Keratinocyte (primary cell): ENCODE data around the gene PCGF2.

Source experiments
- EZH2 ChIP-seq: IDR thresholded peaks from one replicate; pipeline ENCODE4 v1.6.1; 2012; ENCODE audit warnings: inconsistent platforms, mild to moderate bottlenecking, low read length, moderate library complexity
- TF ChIP-seq, protein P1 (sequence below), 3 experiments: IDR thresholded peaks in 1 of 3; conservative IDR thresholded peaks in 1 of 3; optimal IDR thresholded peaks in 1 of 3; 2 replicates in 2 of 3; 3 replicates in 1 of 3; pipeline versions ENCODE3 to v1.5.1; 2011; ENCODE audit warnings: low read length in 3 of 3, mild to moderate bottlenecking in 3 of 3, moderate library complexity in 2 of 3, control low read depth in 1 of 3, inconsistent platforms in 1 of 3; ENCODE audit not compliant: insufficient read depth in 2 of 3; ENCODE audit errors: extremely low read depth in 1 of 3

DNA sequence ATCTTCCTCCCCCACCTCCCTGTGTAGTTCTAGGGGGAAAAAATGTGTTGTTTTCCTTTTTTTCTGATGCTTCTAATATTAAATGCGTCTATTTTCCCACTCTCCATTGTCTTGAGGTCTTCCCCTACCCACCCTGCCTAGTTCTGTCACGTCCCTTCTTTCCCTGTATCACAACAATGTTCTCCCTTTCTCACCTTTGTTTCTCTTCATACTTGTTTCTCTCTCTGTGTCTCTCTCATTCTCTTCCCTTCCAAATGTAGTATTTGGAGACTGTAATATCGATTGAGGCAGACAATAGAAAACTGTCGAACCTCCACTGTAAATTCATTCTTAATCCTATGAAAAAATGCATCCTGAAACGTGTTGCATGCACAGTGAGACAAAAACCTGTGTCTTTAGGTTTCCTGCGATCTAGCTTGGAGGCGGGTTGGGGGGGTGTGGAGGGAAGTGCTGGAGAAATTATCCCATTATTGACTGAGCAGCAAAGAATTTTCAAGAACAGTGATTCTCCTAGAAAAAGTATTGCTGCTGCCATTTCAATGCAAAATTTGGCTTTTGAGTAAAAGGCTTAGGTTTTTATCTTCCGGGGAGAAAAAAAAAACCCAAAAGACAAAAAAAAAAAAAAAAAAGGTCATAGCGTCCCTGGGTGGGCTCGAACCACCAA, 3.1 kb upstream of the PCGF2 start:
- TF ChIP-seq, protein P1, sequence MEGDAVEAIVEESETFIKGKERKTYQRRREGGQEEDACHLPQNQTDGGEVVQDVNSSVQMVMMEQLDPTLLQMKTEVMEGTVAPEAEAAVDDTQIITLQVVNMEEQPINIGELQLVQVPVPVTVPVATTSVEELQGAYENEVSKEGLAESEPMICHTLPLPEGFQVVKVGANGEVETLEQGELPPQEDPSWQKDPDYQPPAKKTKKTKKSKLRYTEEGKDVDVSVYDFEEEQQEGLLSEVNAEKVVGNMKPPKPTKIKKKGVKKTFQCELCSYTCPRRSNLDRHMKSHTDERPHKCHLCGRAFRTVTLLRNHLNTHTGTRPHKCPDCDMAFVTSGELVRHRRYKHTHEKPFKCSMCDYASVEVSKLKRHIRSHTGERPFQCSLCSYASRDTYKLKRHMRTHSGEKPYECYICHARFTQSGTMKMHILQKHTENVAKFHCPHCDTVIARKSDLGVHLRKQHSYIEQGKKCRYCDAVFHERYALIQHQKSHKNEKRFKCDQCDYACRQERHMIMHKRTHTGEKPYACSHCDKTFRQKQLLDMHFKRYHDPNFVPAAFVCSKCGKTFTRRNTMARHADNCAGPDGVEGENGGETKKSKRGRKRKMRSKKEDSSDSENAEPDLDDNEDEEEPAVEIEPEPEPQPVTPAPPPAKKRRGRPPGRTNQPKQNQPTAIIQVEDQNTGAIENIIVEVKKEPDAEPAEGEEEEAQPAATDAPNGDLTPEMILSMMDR (optimal IDR thresholded peaks at IDR 0.05 in 1 of 3, IDR thresholded peaks at IDR 0.05 in 1 of 3, conservative IDR thresholded peaks at IDR 0.05 in 1 of 3; ENCODE audit: extremely low read depth in 1 of 3, insufficient read depth in 2 of 3, low read length in 3 of 3) = no peak
- no peak for TF ChIP-seq EZH2
